ENCODE results near the gene ZNF620.

DNA sequence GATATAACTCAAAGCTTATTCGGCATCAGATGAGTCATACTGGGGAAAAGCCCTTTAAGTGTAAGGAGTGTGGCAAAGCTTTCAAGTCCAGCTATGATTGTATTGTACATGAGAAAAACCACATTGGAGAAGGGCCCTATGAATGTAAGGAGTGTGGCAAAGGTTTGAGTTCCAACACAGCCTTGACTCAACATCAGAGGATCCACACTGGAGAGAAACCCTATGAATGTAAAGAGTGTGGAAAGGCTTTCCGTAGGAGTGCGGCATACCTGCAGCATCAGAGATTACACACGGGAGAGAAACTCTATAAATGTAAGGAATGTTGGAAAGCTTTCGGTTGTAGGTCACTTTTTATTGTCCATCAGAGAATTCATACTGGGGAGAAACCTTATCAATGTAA is 26.4 kb downstream of the ZNF620 start:
- TF ChIP-seq, protein P1, sequence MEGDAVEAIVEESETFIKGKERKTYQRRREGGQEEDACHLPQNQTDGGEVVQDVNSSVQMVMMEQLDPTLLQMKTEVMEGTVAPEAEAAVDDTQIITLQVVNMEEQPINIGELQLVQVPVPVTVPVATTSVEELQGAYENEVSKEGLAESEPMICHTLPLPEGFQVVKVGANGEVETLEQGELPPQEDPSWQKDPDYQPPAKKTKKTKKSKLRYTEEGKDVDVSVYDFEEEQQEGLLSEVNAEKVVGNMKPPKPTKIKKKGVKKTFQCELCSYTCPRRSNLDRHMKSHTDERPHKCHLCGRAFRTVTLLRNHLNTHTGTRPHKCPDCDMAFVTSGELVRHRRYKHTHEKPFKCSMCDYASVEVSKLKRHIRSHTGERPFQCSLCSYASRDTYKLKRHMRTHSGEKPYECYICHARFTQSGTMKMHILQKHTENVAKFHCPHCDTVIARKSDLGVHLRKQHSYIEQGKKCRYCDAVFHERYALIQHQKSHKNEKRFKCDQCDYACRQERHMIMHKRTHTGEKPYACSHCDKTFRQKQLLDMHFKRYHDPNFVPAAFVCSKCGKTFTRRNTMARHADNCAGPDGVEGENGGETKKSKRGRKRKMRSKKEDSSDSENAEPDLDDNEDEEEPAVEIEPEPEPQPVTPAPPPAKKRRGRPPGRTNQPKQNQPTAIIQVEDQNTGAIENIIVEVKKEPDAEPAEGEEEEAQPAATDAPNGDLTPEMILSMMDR (IDR thresholded peaks at IDR 0.05) = no peak
- TF ChIP-seq POLR2A (IDR thresholded peaks at IDR 0.05) = no peak
